ENCODE measurements around the gene CDC27.

GRCh38 chr17:47229535-47230443 is 40.7 kb upstream of the CDC27 start:
- no peak for TF ChIP-seq POLR2A (IDR thresholded peaks at IDR 0.05; ENCODE audit: low read depth, low read length)
- TF ChIP-seq POLR2AphosphoS5 (IDR thresholded peaks at IDR 0.05; ENCODE audit: low read depth, low read length) = no peak
- TF ChIP-seq TAF1 (IDR thresholded peaks at IDR 0.05; ENCODE audit: borderline replicate concordance, low read depth, low read length) = no peak

Measured in GM12892 (cell line).